ENCODE results near the gene AHNAK2. TPM values are rescaled to one million over a fixed set of nuclear protein-coding genes. Genes with fewer than 3 reads are reported as not detected.
A peak's percentile ranks its signal among the peaks of the same experiment; 100 is the strongest.

The AHNAK2 gene
- total and polyA plus RNA-seq, 2 donors from 2014 or later = 1.1 to 72.0 TPM

DNA sequence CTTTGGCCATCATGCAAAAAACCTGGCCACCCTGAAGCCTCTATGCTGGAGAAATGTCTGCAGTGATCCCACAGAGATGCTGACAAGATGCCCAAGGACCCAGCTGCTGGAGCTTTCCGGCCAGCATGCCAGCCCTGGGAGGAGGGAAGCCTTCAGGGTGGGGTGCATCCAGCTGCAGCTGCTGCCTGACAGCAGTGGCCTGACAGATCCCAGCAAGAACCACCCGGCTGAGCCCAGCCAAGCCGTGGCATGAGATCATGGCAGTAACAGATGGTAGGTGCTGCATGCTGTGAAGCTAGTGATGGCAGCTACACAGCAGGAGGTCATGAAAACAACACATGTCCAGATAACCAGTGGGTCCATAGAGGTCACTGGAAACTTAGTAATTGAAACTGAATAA lies 21.2 kb upstream of the AHNAK2 start:
- Histone ChIP-seq H3K9ac (ENCODE audit: low read length in 3 of 3) (no peak overlapping the region), H3K4me3 (ENCODE audit: low read length in 3 of 3) (no peak overlapping the region), H3K27ac (ENCODE audit: low read depth in 2 of 2, low read length in 2 of 2) (no peak overlapping the region), H3K36me3 (ENCODE audit: control insufficient read depth in 2 of 3, insufficient read depth in 3 of 3, low read length in 3 of 3) (peaks cover 0 to 5% (median 0%) of the 10 kb centered on the region in 3 donors), H3K4me1 (ENCODE audit: control insufficient read depth in 2 of 3, insufficient read depth in 2 of 3, low read depth in 1 of 3, low read length in 3 of 3) (no peaks in the 10 kb centered on the region), H3K9me3 (ENCODE audit: control insufficient read depth in 2 of 3, insufficient read depth in 1 of 3, low read length in 3 of 3) (no peaks in the 10 kb centered on the region), H3K27me3 (ENCODE audit: control insufficient read depth, insufficient read depth, low read length) (no peaks in the 10 kb centered on the region)
- intact Hi-C loops (cut with DNase I) = no loop called here
- TF ChIP-seq, protein P1, sequence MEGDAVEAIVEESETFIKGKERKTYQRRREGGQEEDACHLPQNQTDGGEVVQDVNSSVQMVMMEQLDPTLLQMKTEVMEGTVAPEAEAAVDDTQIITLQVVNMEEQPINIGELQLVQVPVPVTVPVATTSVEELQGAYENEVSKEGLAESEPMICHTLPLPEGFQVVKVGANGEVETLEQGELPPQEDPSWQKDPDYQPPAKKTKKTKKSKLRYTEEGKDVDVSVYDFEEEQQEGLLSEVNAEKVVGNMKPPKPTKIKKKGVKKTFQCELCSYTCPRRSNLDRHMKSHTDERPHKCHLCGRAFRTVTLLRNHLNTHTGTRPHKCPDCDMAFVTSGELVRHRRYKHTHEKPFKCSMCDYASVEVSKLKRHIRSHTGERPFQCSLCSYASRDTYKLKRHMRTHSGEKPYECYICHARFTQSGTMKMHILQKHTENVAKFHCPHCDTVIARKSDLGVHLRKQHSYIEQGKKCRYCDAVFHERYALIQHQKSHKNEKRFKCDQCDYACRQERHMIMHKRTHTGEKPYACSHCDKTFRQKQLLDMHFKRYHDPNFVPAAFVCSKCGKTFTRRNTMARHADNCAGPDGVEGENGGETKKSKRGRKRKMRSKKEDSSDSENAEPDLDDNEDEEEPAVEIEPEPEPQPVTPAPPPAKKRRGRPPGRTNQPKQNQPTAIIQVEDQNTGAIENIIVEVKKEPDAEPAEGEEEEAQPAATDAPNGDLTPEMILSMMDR (IDR thresholded peaks at IDR 0.05; ENCODE audit: borderline replicate concordance, extremely low read depth, insufficient read depth) = no peak
- DNase-seq (peak in 1 of 5 donors; percentile 39), FAIRE-seq (no peak)

- Histone ChIP-seq H3K36me3 (ENCODE audit: control insufficient read depth in 2 of 3, insufficient read depth in 3 of 3, low read length in 3 of 3) (peaks cover 0 to 5% (median 0%) of the 10 kb centered on the region in 3 donors), H3K27me3 (ENCODE audit: control insufficient read depth, insufficient read depth, low read length) (no peaks in the 10 kb centered on the region), H3K27ac (ENCODE audit: low read depth in 2 of 2, low read length in 2 of 2) (no peak overlapping the region), H3K4me3 (ENCODE audit: low read length in 3 of 3) (no peak overlapping the region), H3K9ac (ENCODE audit: low read length in 3 of 3) (no peak overlapping the region), H3K4me1 (ENCODE audit: control insufficient read depth in 2 of 3, insufficient read depth in 2 of 3, low read depth in 1 of 3, low read length in 3 of 3) (no peaks in the 10 kb centered on the region), H3K9me3 (ENCODE audit: control insufficient read depth in 2 of 3, insufficient read depth in 1 of 3, low read length in 3 of 3) (no peaks in the 10 kb centered on the region)
- intact Hi-C loops (cut with DNase I) = no loop called here
- FAIRE-seq (no peak), DNase-seq (peak in 1 of 5 donors; percentile 49)
- TF ChIP-seq, protein P1 (IDR thresholded peaks at IDR 0.05; ENCODE audit: borderline replicate concordance, extremely low read depth, insufficient read depth) = no peak
Measured at GRCh38 chr14:104998801-104999200, 20.6 kb upstream of the AHNAK2 start.

GRCh38 chr14:104996483-104996882 lies 18.3 kb upstream of the AHNAK2 start:
- DNase-seq (peak in 1 of 5 donors; percentile 45), FAIRE-seq (no peak)
- no peak overlapping the region for H3K4me3 ChIP-seq (ENCODE audit: low read length in 3 of 3)
- H3K27me3 ChIP-seq (ENCODE audit: control insufficient read depth, insufficient read depth, low read length) = no peaks in the 10 kb centered on the region
- intact Hi-C loops (cut with DNase I) = no loop called here
- H3K27ac ChIP-seq (ENCODE audit: low read depth in 2 of 2, low read length in 2 of 2) = no peak overlapping the region
- H3K9me3 ChIP-seq (ENCODE audit: control insufficient read depth in 2 of 3, insufficient read depth in 1 of 3, low read length in 3 of 3) = no peaks in the 10 kb centered on the region
- H3K4me1 ChIP-seq (ENCODE audit: control insufficient read depth in 2 of 3, insufficient read depth in 2 of 3, low read depth in 1 of 3, low read length in 3 of 3) = no peaks in the 10 kb centered on the region
- peaks cover 0 to 13% (median 2%) of the 10 kb centered on the region in 3 donors for H3K36me3 ChIP-seq (ENCODE audit: control insufficient read depth in 2 of 3, insufficient read depth in 3 of 3, low read length in 3 of 3)
- TF ChIP-seq, protein P1 (IDR thresholded peaks at IDR 0.05; ENCODE audit: borderline replicate concordance, extremely low read depth, insufficient read depth) = no peak
- H3K9ac ChIP-seq (ENCODE audit: low read length in 3 of 3) = no peak overlapping the region

- FAIRE-seq (no peak), DNase-seq (peak in 1 of 5 donors; percentile 44)
- Histone ChIP-seq H3K27ac (ENCODE audit: low read depth in 2 of 2, low read length in 2 of 2) (no peak overlapping the region), H3K9ac (ENCODE audit: low read length in 3 of 3) (no peak overlapping the region), H3K4me3 (ENCODE audit: low read length in 3 of 3) (no peak overlapping the region), H3K36me3 (ENCODE audit: control insufficient read depth in 2 of 3, insufficient read depth in 3 of 3, low read length in 3 of 3) (peaks cover 0 to 13% (median 4%) of the 10 kb centered on the region in 3 donors), H3K27me3 (ENCODE audit: control insufficient read depth, insufficient read depth, low read length) (no peaks in the 10 kb centered on the region), H3K9me3 (ENCODE audit: control insufficient read depth in 2 of 3, insufficient read depth in 1 of 3, low read length in 3 of 3) (no peaks in the 10 kb centered on the region), H3K4me1 (ENCODE audit: control insufficient read depth in 2 of 3, insufficient read depth in 2 of 3, low read depth in 1 of 3, low read length in 3 of 3) (no peaks in the 10 kb centered on the region)
- TF ChIP-seq, protein P1 (IDR thresholded peaks at IDR 0.05; ENCODE audit: borderline replicate concordance, extremely low read depth, insufficient read depth) = no peak
- intact Hi-C loops (cut with DNase I) = no loop called here
Measured at GRCh38 chr14:104996032-104996431, 17.9 kb upstream of the AHNAK2 start.
